HepG2 (cell line): ENCODE data around the gene ZNF276. TPM values are rescaled to one million over a fixed set of nuclear protein-coding genes. Genes with fewer than 3 reads are reported as not detected.

Experiments used
- FOXK1 ChIP-seq: sonication (generic); formaldehyde crosslinking; IDR thresholded peaks from 2 replicates; pipeline ENCODE4 v1.4.0; 2020; ENCODE audit warnings: low read depth, missing genetic modification reagents, borderline replicate concordance
- JUND ChIP-seq: sonication (generic); formaldehyde crosslinking; IDR thresholded peaks from 2 replicates; pipeline ENCODE4 v1.8.0; 2022; ENCODE audit warnings: mild to moderate bottlenecking, missing genetic modification reagents
- RBFOX2 ChIP-seq: fragments of 200-400 bp; formaldehyde crosslinking; IDR thresholded peaks from 2 replicates; pipeline ENCODE4 v1.6.1; 2017; ENCODE audit warnings: low read depth, mild to moderate bottlenecking, low read length
- SNAI1 ChIP-seq: sonication (generic); formaldehyde crosslinking; IDR thresholded peaks from 2 replicates; pipeline ENCODE4 v1.5.0; 2020; ENCODE audit warnings: mild to moderate bottlenecking, missing genetic modification reagents, borderline replicate concordance
- ZMYM2 ChIP-seq: sonication (generic); formaldehyde crosslinking; IDR thresholded peaks from 2 replicates; pipeline ENCODE4 v1.8.0; 2022; ENCODE audit warnings: mild to moderate bottlenecking, missing genetic modification reagents
- ZNF207 ChIP-seq: fragments of 450-650 bp; IDR thresholded peaks from 2 replicates; pipeline ENCODE4 v1.6.1; 2016; ENCODE audit warnings: antibody characterized with exemption, borderline replicate concordance
- ZNF331 ChIP-seq: sonication (generic); formaldehyde crosslinking; IDR thresholded peaks from 2 replicates; pipeline ENCODE4 v1.4.0; 2020; ENCODE audit warnings: missing genetic modification reagents
- ZNF567 ChIP-seq: sonication (generic); formaldehyde crosslinking; IDR thresholded peaks from 2 replicates; pipeline ENCODE4 v1.8.1; 2023; ENCODE audit warnings: mild to moderate bottlenecking, missing genetic modification reagents, borderline replicate concordance
- ZNF607 ChIP-seq: sonication (generic); formaldehyde crosslinking; IDR thresholded peaks from 2 replicates; pipeline ENCODE4 v1.5.1; 2020; ENCODE audit warnings: missing genetic modification reagents, mild to moderate bottlenecking, borderline replicate concordance
- ZNF788 ChIP-seq: sonication (generic); formaldehyde crosslinking; IDR thresholded peaks from 2 replicates; pipeline ENCODE4 v1.5.0; 2020; ENCODE audit warnings: mild to moderate bottlenecking, missing genetic modification reagents, borderline replicate concordance
- polyA plus RNA-seq, 8 experiments: library from polyadenylated mRNA; depleted of rRNA in 3 of 8; stranded (reverse) in 7 of 8; unstranded in 1 of 8; fragments of >200 nt; fragmentation: Illumina TruSeq in 4 of 8; extraction: Trizol in 4 of 8; gene quantifications; 2 replicates each; pipeline versions ENCODE4 v1.2.1 to v1.2.3, GENCODE V29; 2011 to 2016; ENCODE audit warnings: low read depth in 4 of 8, missing spikeins in 1 of 8, mixed read lengths in 1 of 8; ENCODE audit not compliant: insufficient read depth in 1 of 8
- total RNA-seq, 5 experiments: library from RNA; depleted of rRNA; stranded (reverse); fragments of >200 nt; fragmentation: Illumina TruSeq; extraction: Trizol; gene quantifications; 2 replicates each; pipeline ENCODE4 v1.2.3, GENCODE V29; 2016; ENCODE audit warnings: low read depth in 1 of 5
- TF ChIP-seq, protein P1 (sequence below): sonication (generic); formaldehyde crosslinking; IDR thresholded peaks from 2 replicates; pipeline ENCODE4 v1.8.1; 2023; ENCODE audit warnings: mild to moderate bottlenecking, missing genetic modification reagents, borderline replicate concordance
- TF ChIP-seq, protein P2 (sequence below): IDR thresholded peaks from 2 replicates; pipeline ENCODE4 v1.6.1; 2018; ENCODE audit warnings: missing genetic modification reagents, mild to moderate bottlenecking, missing compliant biosample characterization
- TF ChIP-seq, protein P3 (sequence below): sonication (generic); formaldehyde crosslinking; IDR thresholded peaks from 2 replicates; pipeline ENCODE4 v1.4.0; 2020; ENCODE audit warnings: missing genetic modification reagents
- TF ChIP-seq, protein P4 (sequence below): fragments of 450-650 bp; IDR thresholded peaks from 2 replicates; pipeline ENCODE4 v1.6.1; 2017
- TF ChIP-seq, protein P5 (sequence below): sonication (generic); formaldehyde crosslinking; IDR thresholded peaks from 2 replicates; pipeline ENCODE4 v1.5.1; 2020; ENCODE audit warnings: missing genetic modification reagents, mild to moderate bottlenecking, borderline replicate concordance
- TF ChIP-seq, protein P6 (sequence below): sonication (generic); formaldehyde crosslinking; IDR thresholded peaks from 2 replicates; pipeline ENCODE4 v1.5.0; 2020; ENCODE audit warnings: mild to moderate bottlenecking, low read depth, missing genetic modification reagents, borderline replicate concordance

The ZNF276 gene
- total and polyA plus RNA-seq, 2 of the 13 experiments (the other 11 are each of a cell fraction or from before 2014, with no cell fraction given) = 17.7 to 18.0 TPM

DNA sequence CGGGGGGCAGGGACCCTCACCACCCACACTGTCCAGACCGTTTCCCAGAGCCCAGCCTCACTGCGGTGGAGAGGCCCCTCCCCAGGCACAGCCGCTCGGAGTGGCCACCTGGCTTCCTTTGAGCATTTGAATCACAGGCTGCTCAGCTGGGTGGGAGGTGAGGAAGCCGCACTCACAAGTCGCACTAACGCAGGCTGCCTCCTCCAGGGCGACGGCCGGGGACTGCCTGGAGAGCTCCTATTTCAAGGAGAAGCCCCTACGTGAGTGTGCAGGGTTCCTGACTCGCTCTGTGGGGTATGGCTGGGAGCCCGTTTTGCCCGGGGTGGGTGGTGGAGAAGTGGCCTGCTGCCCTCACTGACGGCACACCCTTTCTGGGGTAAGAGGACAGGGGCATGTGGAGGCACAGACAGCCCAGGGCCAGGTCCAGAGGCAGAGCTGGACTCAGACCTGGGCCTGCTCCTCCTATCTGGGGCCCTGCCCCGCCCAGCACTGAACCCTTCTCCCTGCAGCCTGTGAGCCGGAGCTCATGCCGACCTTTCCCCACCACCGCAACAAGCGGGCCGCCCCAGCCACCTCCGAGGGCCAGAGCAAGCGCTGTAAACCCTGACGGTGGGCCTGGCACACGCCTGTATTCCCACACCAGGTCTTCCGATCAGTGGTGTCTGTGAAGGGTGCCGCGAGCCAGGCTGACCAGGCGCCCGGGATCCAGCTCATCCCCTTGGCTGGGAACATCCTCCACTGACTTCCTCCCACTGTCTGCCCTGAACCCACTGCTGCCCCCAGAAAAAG, 26.1 kb upstream of the ZNF276 start (continued):
- TF ChIP-seq, protein P1, sequence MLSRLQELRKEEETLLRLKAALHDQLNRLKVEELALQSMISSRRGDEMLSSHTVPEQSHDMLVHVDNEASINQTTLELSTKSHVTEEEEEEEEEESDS (CRISPR knock-in tag) = 0 out of 2 replicates have a peak, but pooled peaks have one; percentile 16
- TF ChIP-seq ZNF788 (CRISPR knock-in tag) = peak; percentile 84
- no peak for TF ChIP-seq ZNF207
- no peak for TF ChIP-seq ZMYM2 (CRISPR knock-in tag)
- TF ChIP-seq, protein P2, sequence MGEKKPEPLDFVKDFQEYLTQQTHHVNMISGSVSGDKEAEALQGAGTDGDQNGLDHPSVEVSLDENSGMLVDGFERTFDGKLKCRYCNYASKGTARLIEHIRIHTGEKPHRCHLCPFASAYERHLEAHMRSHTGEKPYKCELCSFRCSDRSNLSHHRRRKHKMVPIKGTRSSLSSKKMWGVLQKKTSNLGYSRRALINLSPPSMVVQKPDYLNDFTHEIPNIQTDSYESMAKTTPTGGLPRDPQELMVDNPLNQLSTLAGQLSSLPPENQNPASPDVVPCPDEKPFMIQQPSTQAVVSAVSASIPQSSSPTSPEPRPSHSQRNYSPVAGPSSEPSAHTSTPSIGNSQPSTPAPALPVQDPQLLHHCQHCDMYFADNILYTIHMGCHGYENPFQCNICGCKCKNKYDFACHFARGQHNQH (CRISPR knock-in tag) = peak; percentile 39; the same call in 1 of the 2 replicates
- TF ChIP-seq, protein P3, sequence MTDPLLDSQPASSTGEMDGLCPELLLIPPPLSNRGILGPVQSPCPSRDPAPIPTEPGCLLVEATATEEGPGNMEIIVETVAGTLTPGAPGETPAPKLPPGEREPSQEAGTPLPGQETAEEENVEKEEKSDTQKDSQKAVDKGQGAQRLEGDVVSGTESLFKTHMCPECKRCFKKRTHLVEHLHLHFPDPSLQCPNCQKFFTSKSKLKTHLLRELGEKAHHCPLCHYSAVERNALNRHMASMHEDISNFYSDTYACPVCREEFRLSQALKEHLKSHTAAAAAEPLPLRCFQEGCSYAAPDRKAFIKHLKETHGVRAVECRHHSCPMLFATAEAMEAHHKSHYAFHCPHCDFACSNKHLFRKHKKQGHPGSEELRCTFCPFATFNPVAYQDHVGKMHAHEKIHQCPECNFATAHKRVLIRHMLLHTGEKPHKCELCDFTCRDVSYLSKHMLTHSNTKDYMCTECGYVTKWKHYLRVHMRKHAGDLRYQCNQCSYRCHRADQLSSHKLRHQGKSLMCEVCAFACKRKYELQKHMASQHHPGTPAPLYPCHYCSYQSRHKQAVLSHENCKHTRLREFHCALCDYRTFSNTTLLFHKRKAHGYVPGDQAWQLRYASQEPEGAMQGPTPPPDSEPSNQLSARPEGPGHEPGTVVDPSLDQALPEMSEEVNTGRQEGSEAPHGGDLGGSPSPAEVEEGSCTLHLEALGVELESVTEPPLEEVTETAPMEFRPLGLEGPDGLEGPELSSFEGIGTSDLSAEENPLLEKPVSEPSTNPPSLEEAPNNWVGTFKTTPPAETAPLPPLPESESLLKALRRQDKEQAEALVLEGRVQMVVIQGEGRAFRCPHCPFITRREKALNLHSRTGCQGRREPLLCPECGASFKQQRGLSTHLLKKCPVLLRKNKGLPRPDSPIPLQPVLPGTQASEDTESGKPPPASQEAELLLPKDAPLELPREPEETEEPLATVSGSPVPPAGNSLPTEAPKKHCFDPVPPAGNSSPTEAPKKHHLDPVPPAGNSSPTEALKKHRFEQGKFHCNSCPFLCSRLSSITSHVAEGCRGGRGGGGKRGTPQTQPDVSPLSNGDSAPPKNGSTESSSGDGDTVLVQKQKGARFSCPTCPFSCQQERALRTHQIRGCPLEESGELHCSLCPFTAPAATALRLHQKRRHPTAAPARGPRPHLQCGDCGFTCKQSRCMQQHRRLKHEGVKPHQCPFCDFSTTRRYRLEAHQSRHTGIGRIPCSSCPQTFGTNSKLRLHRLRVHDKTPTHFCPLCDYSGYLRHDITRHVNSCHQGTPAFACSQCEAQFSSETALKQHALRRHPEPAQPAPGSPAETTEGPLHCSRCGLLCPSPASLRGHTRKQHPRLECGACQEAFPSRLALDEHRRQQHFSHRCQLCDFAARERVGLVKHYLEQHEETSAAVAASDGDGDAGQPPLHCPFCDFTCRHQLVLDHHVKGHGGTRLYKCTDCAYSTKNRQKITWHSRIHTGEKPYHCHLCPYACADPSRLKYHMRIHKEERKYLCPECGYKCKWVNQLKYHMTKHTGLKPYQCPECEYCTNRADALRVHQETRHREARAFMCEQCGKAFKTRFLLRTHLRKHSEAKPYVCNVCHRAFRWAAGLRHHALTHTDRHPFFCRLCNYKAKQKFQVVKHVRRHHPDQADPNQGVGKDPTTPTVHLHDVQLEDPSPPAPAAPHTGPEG (CRISPR knock-in tag) = no peak
- TF ChIP-seq, protein P4, sequence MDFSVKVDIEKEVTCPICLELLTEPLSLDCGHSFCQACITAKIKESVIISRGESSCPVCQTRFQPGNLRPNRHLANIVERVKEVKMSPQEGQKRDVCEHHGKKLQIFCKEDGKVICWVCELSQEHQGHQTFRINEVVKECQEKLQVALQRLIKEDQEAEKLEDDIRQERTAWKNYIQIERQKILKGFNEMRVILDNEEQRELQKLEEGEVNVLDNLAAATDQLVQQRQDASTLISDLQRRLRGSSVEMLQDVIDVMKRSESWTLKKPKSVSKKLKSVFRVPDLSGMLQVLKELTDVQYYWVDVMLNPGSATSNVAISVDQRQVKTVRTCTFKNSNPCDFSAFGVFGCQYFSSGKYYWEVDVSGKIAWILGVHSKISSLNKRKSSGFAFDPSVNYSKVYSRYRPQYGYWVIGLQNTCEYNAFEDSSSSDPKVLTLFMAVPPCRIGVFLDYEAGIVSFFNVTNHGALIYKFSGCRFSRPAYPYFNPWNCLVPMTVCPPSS = no peak
- TF ChIP-seq, protein P5, sequence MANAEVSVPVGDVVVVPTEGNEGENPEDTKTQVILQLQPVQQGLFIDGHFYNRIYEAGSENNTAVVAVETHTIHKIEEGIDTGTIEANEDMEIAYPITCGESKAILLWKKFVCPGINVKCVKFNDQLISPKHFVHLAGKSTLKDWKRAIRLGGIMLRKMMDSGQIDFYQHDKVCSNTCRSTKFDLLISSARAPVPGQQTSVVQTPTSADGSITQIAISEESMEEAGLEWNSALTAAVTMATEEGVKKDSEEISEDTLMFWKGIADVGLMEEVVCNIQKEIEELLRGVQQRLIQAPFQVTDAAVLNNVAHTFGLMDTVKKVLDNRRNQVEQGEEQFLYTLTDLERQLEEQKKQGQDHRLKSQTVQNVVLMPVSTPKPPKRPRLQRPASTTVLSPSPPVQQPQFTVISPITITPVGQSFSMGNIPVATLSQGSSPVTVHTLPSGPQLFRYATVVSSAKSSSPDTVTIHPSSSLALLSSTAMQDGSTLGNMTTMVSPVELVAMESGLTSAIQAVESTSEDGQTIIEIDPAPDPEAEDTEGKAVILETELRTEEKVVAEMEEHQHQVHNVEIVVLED = no peak; the same call in 1 of the 2 replicates
- TF ChIP-seq ZNF607 (CRISPR knock-in tag) = peak; percentile 77; the same call in 1 of the 2 replicates
- TF ChIP-seq, protein P6, sequence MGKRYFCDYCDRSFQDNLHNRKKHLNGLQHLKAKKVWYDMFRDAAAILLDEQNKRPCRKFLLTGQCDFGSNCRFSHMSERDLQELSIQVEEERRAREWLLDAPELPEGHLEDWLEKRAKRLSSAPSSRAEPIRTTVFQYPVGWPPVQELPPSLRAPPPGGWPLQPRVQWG (CRISPR knock-in tag) = no peak
- no peak for TF ChIP-seq JUND (CRISPR knock-in tag)
- TF ChIP-seq SNAI1 (CRISPR knock-in tag) = peak; percentile 86; the same call in 1 of the 2 replicates
- peak; percentile 67; the same call in 1 of the 2 replicates for TF ChIP-seq ZNF567 (CRISPR knock-in tag)
- TF ChIP-seq RBFOX2 = no peak; the same call in none of the 2 replicates
- TF ChIP-seq FOXK1 (CRISPR knock-in tag) = no peak
- peak; percentile 71; the same call in 1 of the 2 replicates for TF ChIP-seq ZNF331 (CRISPR knock-in tag)
